Stimulated activated memory B cell treated with anti-CD40 and anti-IgM and Interleukin-4, amounts not matched to agents 10 μg/mL and 1 μg/mL and 100 μg/mL, for 72 hours (primary cell): Measurements from ENCODE around the gene FGD6.
A peak's percentile ranks its signal among the peaks of the same experiment; 100 is the strongest.
"Not testable (repeated sequence)": the region's sequence is repeated elsewhere in the genome, so short reads cannot be mapped to it uniquely, and the experiment has no call there.

Experiments used
- ATAC-seq: fragments of 150-1000 bp; cut with Tn5 transposase; 2 replicates; pipeline ENCODE4 v1.10.0; 2021
- H3K27ac Mint-ChIP-seq: one replicate; pipeline ENCODE4 v1.8.0; 2022; ENCODE audit warnings: mild to moderate bottlenecking, mixed read lengths
- H3K27me3 Mint-ChIP-seq: one replicate; pipeline ENCODE4 v1.8.0; 2022; ENCODE audit warnings: mixed read lengths
- H3K36me3 Mint-ChIP-seq: one replicate; pipeline ENCODE4 v1.8.0; 2022; ENCODE audit warnings: mixed read lengths
- H3K4me1 Mint-ChIP-seq: one replicate; pipeline ENCODE4 v1.8.0; 2022; ENCODE audit warnings: mixed read lengths
- H3K4me3 Mint-ChIP-seq: one replicate; pipeline ENCODE4 v1.8.0; 2022; ENCODE audit warnings: mild to moderate bottlenecking, moderate library complexity, mixed read lengths
- H3K9me3 Mint-ChIP-seq: one replicate; pipeline ENCODE4 v1.8.0; 2022; ENCODE audit warnings: mixed read lengths

The FGD6 gene

GRCh38 chr12:95143621-95144205 is 73.6 kb downstream of the FGD6 start:
- no peak overlapping the region for H3K27ac Mint-ChIP-seq
- H3K9me3 Mint-ChIP-seq, result no peaks in the 10 kb centered on the region
- no peaks in the 10 kb centered on the region for H3K36me3 Mint-ChIP-seq
- H3K4me1 Mint-ChIP-seq, result peaks cover 8% of the 10 kb centered on the region
- H3K27me3 Mint-ChIP-seq, result no peaks in the 10 kb centered on the region
- no peak overlapping the region for H3K4me3 Mint-ChIP-seq
- ATAC-seq, result no peak

- H3K27ac Mint-ChIP-seq, result no peak overlapping the region
- H3K9me3 Mint-ChIP-seq, result no peaks in the 10 kb centered on the region
- H3K4me1 Mint-ChIP-seq, result peaks cover 8% of the 10 kb centered on the region
- H3K36me3 Mint-ChIP-seq, result no peaks in the 10 kb centered on the region
- H3K27me3 Mint-ChIP-seq, result no peaks in the 10 kb centered on the region
- no peak for ATAC-seq
- no peak overlapping the region for H3K4me3 Mint-ChIP-seq
Observed at GRCh38 chr12:95142431-95143151, 74.7 kb downstream of the FGD6 start.

GRCh38 chr12:95141310-95141709 is 76.0 kb downstream of the FGD6 start:
- H3K27me3 Mint-ChIP-seq, result no peaks in the 10 kb centered on the region
- no peaks in the 10 kb centered on the region for H3K36me3 Mint-ChIP-seq
- H3K4me3 Mint-ChIP-seq, result no peak overlapping the region
- no peak overlapping the region for H3K27ac Mint-ChIP-seq
- ATAC-seq, result no peak
- H3K9me3 Mint-ChIP-seq, result no peaks in the 10 kb centered on the region
- no peaks in the 10 kb centered on the region for H3K4me1 Mint-ChIP-seq

GRCh38 chr12:95138031-95138430 is 79.2 kb downstream of the FGD6 start:
- not testable (repeated sequence) for H3K36me3 Mint-ChIP-seq, ATAC-seq, H3K27ac Mint-ChIP-seq, H3K4me3 Mint-ChIP-seq, H3K27me3 Mint-ChIP-seq, H3K4me1 Mint-ChIP-seq, H3K9me3 Mint-ChIP-seq

- ATAC-seq, result no peak
- Mint-ChIP-seq H3K4me3 (no peak overlapping the region), H3K4me1 (no peaks in the 10 kb centered on the region), H3K9me3 (no peaks in the 10 kb centered on the region), H3K36me3 (no peaks in the 10 kb centered on the region), H3K27ac (no peak overlapping the region), H3K27me3 (no peaks in the 10 kb centered on the region)
Observed at GRCh38 chr12:95136598-95136997, 80.7 kb downstream of the FGD6 start.

- Mint-ChIP-seq H3K9me3 (no peaks in the 10 kb centered on the region), H3K4me3 (no peak overlapping the region), H3K4me1 (no peaks in the 10 kb centered on the region), H3K27me3 (no peaks in the 10 kb centered on the region), H3K27ac (no peak overlapping the region), H3K36me3 (no peaks in the 10 kb centered on the region)
- no peak for ATAC-seq
Observed at GRCh38 chr12:95134085-95134484, 83.2 kb downstream of the FGD6 start.

- no peaks in the 10 kb centered on the region for H3K27me3 Mint-ChIP-seq
- H3K4me3 Mint-ChIP-seq, result no peak overlapping the region
- no peaks in the 10 kb centered on the region for H3K9me3 Mint-ChIP-seq
- H3K36me3 Mint-ChIP-seq, result no peaks in the 10 kb centered on the region
- no peaks in the 10 kb centered on the region for H3K4me1 Mint-ChIP-seq
- H3K27ac Mint-ChIP-seq, result no peak overlapping the region
- no peak for ATAC-seq
Observed at GRCh38 chr12:95131589-95132340, 85.5 kb downstream of the FGD6 start.

GRCh38 chr12:95130096-95130495 is 87.2 kb downstream of the FGD6 start:
- H3K4me3 Mint-ChIP-seq, result no peak overlapping the region
- H3K27me3 Mint-ChIP-seq, result no peaks in the 10 kb centered on the region
- no peak overlapping the region for H3K27ac Mint-ChIP-seq
- H3K4me1 Mint-ChIP-seq, result no peaks in the 10 kb centered on the region
- no peak for ATAC-seq
- no peaks in the 10 kb centered on the region for H3K36me3 Mint-ChIP-seq
- H3K9me3 Mint-ChIP-seq, result no peaks in the 10 kb centered on the region

GRCh38 chr12:95129115-95129514 is 88.2 kb downstream of the FGD6 start:
- ATAC-seq, result no peak
- no peaks in the 10 kb centered on the region for H3K9me3 Mint-ChIP-seq
- no peak overlapping the region for H3K27ac Mint-ChIP-seq
- no peaks in the 10 kb centered on the region for H3K36me3 Mint-ChIP-seq
- H3K4me1 Mint-ChIP-seq, result no peaks in the 10 kb centered on the region
- H3K4me3 Mint-ChIP-seq, result no peak overlapping the region
- no peaks in the 10 kb centered on the region for H3K27me3 Mint-ChIP-seq

GRCh38 chr12:95126736-95127135 is 90.5 kb downstream of the FGD6 start:
- no peaks in the 10 kb centered on the region for H3K9me3 Mint-ChIP-seq
- no peaks in the 10 kb centered on the region for H3K4me1 Mint-ChIP-seq
- no peaks in the 10 kb centered on the region for H3K36me3 Mint-ChIP-seq
- H3K27me3 Mint-ChIP-seq, result no peaks in the 10 kb centered on the region
- no peak overlapping the region for H3K4me3 Mint-ChIP-seq
- no peak overlapping the region for H3K27ac Mint-ChIP-seq
- no peak for ATAC-seq

- Mint-ChIP-seq H3K9me3 (no peaks in the 10 kb centered on the region), H3K27ac (no peak overlapping the region), H3K27me3 (no peaks in the 10 kb centered on the region), H3K4me3 (no peak overlapping the region), H3K36me3 (no peaks in the 10 kb centered on the region), H3K4me1 (no peaks in the 10 kb centered on the region)
- ATAC-seq, result no peak
Observed at GRCh38 chr12:95126076-95126475, 91.2 kb downstream of the FGD6 start.

- H3K4me3 Mint-ChIP-seq, result no peak overlapping the region
- no peaks in the 10 kb centered on the region for H3K36me3 Mint-ChIP-seq
- no peaks in the 10 kb centered on the region for H3K4me1 Mint-ChIP-seq
- no peaks in the 10 kb centered on the region for H3K27me3 Mint-ChIP-seq
- no peak for ATAC-seq
- no peaks in the 10 kb centered on the region for H3K9me3 Mint-ChIP-seq
- no peak overlapping the region for H3K27ac Mint-ChIP-seq
Observed at GRCh38 chr12:95124106-95124505, 93.2 kb downstream of the FGD6 start.

GRCh38 chr12:95118788-95119179 is 98.5 kb downstream of the FGD6 start:
- Mint-ChIP-seq H3K9me3 (no peaks in the 10 kb centered on the region), H3K36me3 (no peaks in the 10 kb centered on the region), H3K4me1 (peaks cover 10% of the 10 kb centered on the region), H3K27ac (no peak overlapping the region), H3K27me3 (no peaks in the 10 kb centered on the region), H3K4me3 (no peak overlapping the region)
- no peak for ATAC-seq

GRCh38 chr12:95118138-95118787 is 99.0 kb downstream of the FGD6 start:
- no peaks in the 10 kb centered on the region for H3K9me3 Mint-ChIP-seq
- no peaks in the 10 kb centered on the region for H3K36me3 Mint-ChIP-seq
- H3K4me3 Mint-ChIP-seq, result no peak overlapping the region
- peaks cover 10% of the 10 kb centered on the region for H3K4me1 Mint-ChIP-seq
- H3K27me3 Mint-ChIP-seq, result no peaks in the 10 kb centered on the region
- no peak overlapping the region for H3K27ac Mint-ChIP-seq
- no peak for ATAC-seq

GRCh38 chr12:95117178-95117599 is 100.1 kb downstream of the FGD6 start:
- Mint-ChIP-seq H3K4me1 (peaks cover 10% of the 10 kb centered on the region), H3K27me3 (no peaks in the 10 kb centered on the region), H3K9me3 (no peaks in the 10 kb centered on the region), H3K36me3 (no peaks in the 10 kb centered on the region), H3K4me3 (no peak overlapping the region), H3K27ac (no peak overlapping the region)
- ATAC-seq, result peak; percentile 76
